Measurements from ENCODE around the gene INTS6L.

DNA sequence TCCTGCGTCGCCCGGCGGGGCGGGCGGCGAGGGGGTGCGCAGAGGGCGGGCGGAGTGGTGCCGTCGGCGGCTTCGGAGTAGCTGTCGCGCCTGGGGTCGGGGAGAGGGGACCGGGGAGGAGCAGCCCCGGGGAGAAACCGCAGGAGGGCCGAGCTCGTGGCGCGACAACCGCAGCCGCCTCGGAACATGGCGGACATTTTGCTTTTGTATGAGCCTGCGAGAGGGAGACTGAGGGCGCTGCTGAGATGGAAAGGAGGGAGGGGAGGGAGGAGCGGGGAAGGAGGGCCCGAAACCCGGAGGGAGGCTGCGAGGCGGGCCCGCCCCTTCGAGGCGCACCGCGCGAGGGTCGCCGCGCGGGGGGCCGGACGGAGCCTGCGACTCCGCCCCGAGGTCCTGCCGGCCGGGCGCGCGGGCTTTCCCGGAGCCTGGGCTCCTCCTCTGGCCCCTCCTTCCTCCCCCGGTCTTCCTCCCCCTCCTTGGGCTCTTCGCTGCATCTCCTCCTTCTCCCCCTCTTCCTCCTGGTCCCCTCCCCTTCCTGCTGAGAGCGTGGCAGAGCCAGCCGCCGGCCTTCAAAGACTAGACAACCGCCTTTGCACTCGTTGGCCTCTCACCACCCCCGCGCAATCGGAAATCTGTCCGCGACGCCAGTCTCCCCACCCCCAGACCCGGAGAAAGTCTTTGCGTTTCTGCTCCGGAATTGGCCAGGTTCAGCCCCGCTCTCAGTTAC lies 1.1 kb downstream of the INTS6L start:
- TF ChIP-seq CTCF (conservative IDR thresholded peaks at IDR 0.05 in 1 of 2, IDR thresholded peaks at IDR 0.05 in 1 of 2; ENCODE audit: extremely low read depth in 1 of 2, insufficient read depth in 1 of 2, low read depth in 1 of 2, low read length in 2 of 2) (no peak), EZH2 (IDR thresholded peaks at IDR 0.05; ENCODE audit: borderline replicate concordance, low read length) (no peak)
